ENCODE measurements around the gene C5AR2. TPM values are rescaled to one million over a fixed set of nuclear protein-coding genes. Genes with fewer than 3 reads are reported as not detected.

Gene C5AR2
- total RNA-seq, 1 experiment from 2014 or later = not detected

- H3K79me1 ChIP-seq (ENCODE audit: insufficient read depth, low read depth, low read length, poor library complexity, severe bottlenecking) = no peaks in the 10 kb centered on the region
- H3K27me3 ChIP-seq (ENCODE audit: insufficient read depth, low read length) = no peaks in the 10 kb centered on the region
- no peak overlapping the region for H3K18ac ChIP-seq (ENCODE audit: insufficient read length, low read depth, low read length)
- H2BK20ac ChIP-seq (ENCODE audit: low read depth, low read length, poor library complexity, severe bottlenecking) = no peak overlapping the region
- H2AFZ ChIP-seq (ENCODE audit: low read length) = no peak overlapping the region
- H3K4me2 ChIP-seq (ENCODE audit: insufficient read depth, insufficient read length, low read length) = no peak overlapping the region
- no peaks in the 10 kb centered on the region for H4K20me1 ChIP-seq (ENCODE audit: control insufficient read depth, insufficient read depth, insufficient read length)
- H3K9me3 ChIP-seq (ENCODE audit: control insufficient read depth, low read depth, low read length) = no peaks in the 10 kb centered on the region
- no CpG with 5 or more reads among the region's 12 CpGs for WGBS (ENCODE audit: extremely low coverage, insufficient read length, low lambda C conversion rate)
- no peak overlapping the region for H3K4me3 Mint-ChIP-seq
- H3K36me3 Mint-ChIP-seq (ENCODE audit: insufficient read depth in 1 of 3, low read depth in 3 of 3) = no peaks in the 10 kb centered on the region; a peak in 1 of 7 replicates
- H4K5ac ChIP-seq (ENCODE audit: insufficient read length, low read depth, low read length) = no peak overlapping the region
- no peak overlapping the region for H3K9ac ChIP-seq (ENCODE audit: extremely low read depth, insufficient read length, low read length)
- H3K4ac ChIP-seq (ENCODE audit: low read depth, low read length) = no peak overlapping the region; the same call in 1 of the 2 replicates
- H3K27me3 Mint-ChIP-seq (ENCODE audit: low read depth) = peaks cover 9% of the 10 kb centered on the region
- no peak overlapping the region for H2AK5ac ChIP-seq (ENCODE audit: insufficient read length, low read length)
- no peaks in the 10 kb centered on the region for H3K4me1 ChIP-seq (ENCODE audit: insufficient read depth, low read length)
- peaks cover 0 to 3% of the 10 kb centered on the region in 2 experiments; a peak in 1 of 4 replicates for H3K4me1 Mint-ChIP-seq
- no peak overlapping the region for H2BK120ac ChIP-seq (ENCODE audit: low read depth, low read length, poor library complexity, severe bottlenecking)
- H3K27ac Mint-ChIP-seq = peak overlapping the region in 1 of 3 experiments; percentile 46; a peak in 1 of 7 replicates
- no peaks in the 10 kb centered on the region for H3K79me2 ChIP-seq (ENCODE audit: insufficient read depth, low read length)
- no peak overlapping the region for H2BK12ac ChIP-seq (ENCODE audit: insufficient read length, low read depth, low read length)
- no peak overlapping the region for H3K56ac ChIP-seq (ENCODE audit: insufficient read length, low read depth, low read length)
- DNase-seq = no peak
- TF ChIP-seq, protein P1, sequence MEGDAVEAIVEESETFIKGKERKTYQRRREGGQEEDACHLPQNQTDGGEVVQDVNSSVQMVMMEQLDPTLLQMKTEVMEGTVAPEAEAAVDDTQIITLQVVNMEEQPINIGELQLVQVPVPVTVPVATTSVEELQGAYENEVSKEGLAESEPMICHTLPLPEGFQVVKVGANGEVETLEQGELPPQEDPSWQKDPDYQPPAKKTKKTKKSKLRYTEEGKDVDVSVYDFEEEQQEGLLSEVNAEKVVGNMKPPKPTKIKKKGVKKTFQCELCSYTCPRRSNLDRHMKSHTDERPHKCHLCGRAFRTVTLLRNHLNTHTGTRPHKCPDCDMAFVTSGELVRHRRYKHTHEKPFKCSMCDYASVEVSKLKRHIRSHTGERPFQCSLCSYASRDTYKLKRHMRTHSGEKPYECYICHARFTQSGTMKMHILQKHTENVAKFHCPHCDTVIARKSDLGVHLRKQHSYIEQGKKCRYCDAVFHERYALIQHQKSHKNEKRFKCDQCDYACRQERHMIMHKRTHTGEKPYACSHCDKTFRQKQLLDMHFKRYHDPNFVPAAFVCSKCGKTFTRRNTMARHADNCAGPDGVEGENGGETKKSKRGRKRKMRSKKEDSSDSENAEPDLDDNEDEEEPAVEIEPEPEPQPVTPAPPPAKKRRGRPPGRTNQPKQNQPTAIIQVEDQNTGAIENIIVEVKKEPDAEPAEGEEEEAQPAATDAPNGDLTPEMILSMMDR (conservative IDR thresholded peaks at IDR 0.05) = no peak
- no peak overlapping the region for H3K23ac ChIP-seq (ENCODE audit: insufficient read length, low read depth, low read length)
- no peak overlapping the region for H3K14ac ChIP-seq (ENCODE audit: insufficient read depth, low read length)
- H3T11ph ChIP-seq (ENCODE audit: low read length) = no peak overlapping the region
- H3K23me2 ChIP-seq (ENCODE audit: insufficient read length, low read depth, low read length, poor library complexity, severe bottlenecking) = peaks cover 3% of the 10 kb centered on the region
- no peaks in the 10 kb centered on the region; a peak in 1 of 5 replicates for H3K9me3 Mint-ChIP-seq
- H3K27ac ChIP-seq (ENCODE audit: insufficient read length, low read depth, low read length) = no peak overlapping the region
- H2BK5ac ChIP-seq (ENCODE audit: insufficient read length, low read length) = no peak overlapping the region
- H4K91ac ChIP-seq (ENCODE audit: insufficient read length, low read depth, low read length) = no peak overlapping the region
- no peak overlapping the region for H4K8ac ChIP-seq (replicated peaks; ENCODE audit: insufficient read length, low read depth, low read length)
- no peak overlapping the region for H2BK15ac ChIP-seq (ENCODE audit: low read depth, low read length)
Measured at GRCh38 chr19:47323872-47324271, 8.1 kb upstream of the C5AR2 start.

All from H9 (cell line).